Measurements from ENCODE around the gene CCNI2. TPM values are rescaled to one million over a fixed set of nuclear protein-coding genes. Genes with fewer than 3 reads are reported as not detected.
"Not testable (repeated sequence)": the region's sequence is repeated elsewhere in the genome, so short reads cannot be mapped to it uniquely, and the experiment has no call there.

Gene CCNI2
- total RNA-seq, 2 experiments from 2014 or later = 6.4 to 6.7 TPM

DNA sequence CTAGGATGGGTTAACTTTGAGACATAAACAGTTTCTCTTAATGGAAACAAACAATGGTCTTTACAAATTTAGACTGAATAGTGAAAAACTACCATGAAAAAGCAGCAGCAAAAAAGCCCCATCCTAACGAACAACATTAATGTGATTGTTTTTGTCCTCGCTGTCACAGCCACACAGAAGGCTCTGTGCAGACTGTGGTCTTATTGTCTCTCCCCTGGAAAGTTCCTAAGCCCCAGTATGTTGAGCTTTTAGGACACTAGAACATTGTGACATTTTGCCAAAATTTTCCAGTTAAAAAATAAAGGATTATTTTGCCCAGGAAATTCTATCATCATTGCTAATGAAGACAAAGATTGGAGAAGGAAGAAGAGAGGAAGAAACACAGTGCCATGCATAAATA lies 53.3 kb downstream of the CCNI2 start:
- H3K27ac Mint-ChIP-seq = no peak overlapping the region
- H3K9me3 Mint-ChIP-seq = no peaks in the 10 kb centered on the region
- ChIA-PET POLR2A (interaction anchor here (1.8 kb wide), 1 partner anchor 11 kb away, joined by 4 read pairs; no protein-coding TSS in a partner anchor), CTCF (interaction anchor here (2.7 kb wide), 1 partner anchor 20 kb away, joined by 16 read pairs; no protein-coding TSS in a partner anchor)
- no peak overlapping the region for H3K4me3 Mint-ChIP-seq
- H3K27me3 Mint-ChIP-seq = peaks cover 34% of the 10 kb centered on the region
- H3K4me1 Mint-ChIP-seq = peaks cover 2% of the 10 kb centered on the region
- H3K36me3 Mint-ChIP-seq (ENCODE audit: low read depth) = no peaks in the 10 kb centered on the region
- no peak for DNase-seq

DNA sequence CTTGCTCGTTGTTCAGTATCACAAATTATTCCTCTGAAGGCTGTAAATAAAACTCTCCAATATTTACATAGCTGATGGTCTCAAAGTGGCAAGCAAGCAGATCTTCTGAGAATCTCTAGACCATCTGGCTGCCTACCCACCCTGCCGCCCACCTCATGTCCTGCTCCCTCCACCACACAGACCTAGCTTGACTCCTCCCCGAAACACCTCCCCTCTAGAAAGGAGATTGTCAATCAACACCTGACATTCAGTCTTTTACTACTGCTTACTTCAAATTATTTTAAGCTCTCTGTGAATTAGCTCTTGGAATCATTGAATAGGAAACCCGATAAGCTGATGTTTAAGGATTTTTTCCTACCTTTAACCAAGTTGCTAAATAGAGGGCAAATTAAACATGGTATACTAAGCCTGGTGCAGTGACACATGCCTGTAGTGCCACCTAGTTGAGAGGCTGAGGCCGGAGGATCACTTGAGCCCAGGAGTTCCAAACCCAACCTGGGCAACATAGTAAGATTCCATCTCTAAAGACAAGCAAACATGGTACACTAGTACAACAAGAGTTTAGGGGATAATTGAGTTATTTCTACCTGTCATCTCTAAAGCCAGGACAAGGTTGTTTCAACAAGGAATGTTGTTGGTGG lies 54.9 kb downstream of the CCNI2 start:
- no peak for DNase-seq
- CTCF ChIA-PET = interaction anchor here (0.7 to 2.7 kb wide), 3 partner anchors 16 to 296 kb away, joined by 3 to 16 read pairs (median 4); no protein-coding TSS in a partner anchor
- Mint-ChIP-seq H3K27me3 (peaks cover 33% of the 10 kb centered on the region), H3K4me3 (no peak overlapping the region), H3K27ac (no peak overlapping the region), H3K9me3 (no peaks in the 10 kb centered on the region), H3K36me3 (ENCODE audit: low read depth) (no peaks in the 10 kb centered on the region), H3K4me1 (peaks cover 2% of the 10 kb centered on the region)
- POLR2A ChIA-PET = interaction anchor here (0.8 to 1.8 kb wide), 2 partner anchors 12 to 50 kb away, joined by 4 read pairs; no protein-coding TSS in a partner anchor

GRCh38 chr5:132802685-132803066 lies 55.5 kb downstream of the CCNI2 start:
- H3K4me3 Mint-ChIP-seq; H3K27ac Mint-ChIP-seq; POLR2A ChIA-PET; H3K4me1 Mint-ChIP-seq; H3K36me3 Mint-ChIP-seq (ENCODE audit: low read depth); DNase-seq; H3K9me3 Mint-ChIP-seq: not testable (repeated sequence)
- H3K27me3 Mint-ChIP-seq = peaks cover 35% of the 10 kb centered on the region
- CTCF ChIA-PET = interaction anchor here (0.7 to 2.7 kb wide), 3 partner anchors 16 to 297 kb away, joined by 3 to 16 read pairs (median 4); no protein-coding TSS in a partner anchor

Other genes with a start within 250 kb of the CCNI2 start
- gene IL5, start 203.9 kb upstream of the CCNI2 start, total RNA-seq = 1 to 10 TPM; 2.6 to 3.3 TPM
- 10 to 100 TPM; 35.6 to 38.9 TPM for gene RAD50, start 190.4 kb upstream of the CCNI2 start, total RNA-seq
- gene IL13, start 89.3 kb upstream of the CCNI2 start, total RNA-seq = 10 to 100 TPM; 32.9 to 36.6 TPM
- gene IL4, start 73.4 kb upstream of the CCNI2 start, total RNA-seq = 10 to 100 TPM in 1 of 2 experiments, 1 to 10 TPM in 1; 7.4 to 12.6 TPM
- 10 to 100 TPM; 16.2 to 19.3 TPM for gene KIF3A, start 9.9 kb upstream of the CCNI2 start, total RNA-seq
- gene SEPTIN8, start 29.8 kb downstream of the CCNI2 start, total RNA-seq = 10 to 100 TPM; 29.7 to 31.8 TPM
- not detected for gene SOWAHA, start 65.9 kb downstream of the CCNI2 start, total RNA-seq
- 1 to 10 TPM; 2.5 to 2.7 TPM for gene SHROOM1, start 83.2 kb downstream of the CCNI2 start, total RNA-seq
- 1 to 10 TPM in 1 of 2 experiments, under 1 TPM in 1; 0.68 to 1.2 TPM for gene GDF9, start 119.0 kb downstream of the CCNI2 start, total RNA-seq
- gene UQCRQ, start 119.2 kb downstream of the CCNI2 start, total RNA-seq = 100 to 1,000 TPM; 281 to 293 TPM
- 1 to 10 TPM; 2.5 to 3.2 TPM for gene LEAP2, start 126.2 kb downstream of the CCNI2 start, total RNA-seq
- gene AFF4, start 216.2 kb downstream of the CCNI2 start, total RNA-seq = 10 to 100 TPM; 33.1 to 33.3 TPM

All from activated CD4-positive, alpha-beta memory T cell treated with anti-CD3 and anti-CD28 coated beads, Interleukin-2, amount 10 ng/mL, durations not matched to agents 7 days and 5 days (primary cell).